ENCODE data around the gene MRPS18C.

MRPS18C gene

DNA sequence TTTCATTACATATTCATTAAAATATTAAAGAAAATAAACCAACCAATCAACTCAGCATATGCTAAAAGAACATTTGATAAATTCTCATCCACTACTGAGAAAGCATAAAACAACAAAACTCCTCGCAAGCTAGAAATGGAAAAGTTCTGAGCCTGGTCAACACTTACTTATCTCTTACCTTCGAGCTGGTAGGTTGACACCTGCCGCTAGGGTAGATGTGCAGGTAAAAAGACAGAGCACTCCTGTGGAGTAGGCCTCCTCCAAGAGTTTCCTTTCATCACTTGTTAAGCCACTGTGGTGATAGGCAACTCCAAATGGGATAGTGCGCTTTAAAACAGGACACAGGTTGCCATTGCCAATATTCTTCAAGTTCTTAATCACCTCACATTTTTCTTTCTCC lies 19.2 kb upstream of the MRPS18C start:
- TF ChIP-seq, protein P1, sequence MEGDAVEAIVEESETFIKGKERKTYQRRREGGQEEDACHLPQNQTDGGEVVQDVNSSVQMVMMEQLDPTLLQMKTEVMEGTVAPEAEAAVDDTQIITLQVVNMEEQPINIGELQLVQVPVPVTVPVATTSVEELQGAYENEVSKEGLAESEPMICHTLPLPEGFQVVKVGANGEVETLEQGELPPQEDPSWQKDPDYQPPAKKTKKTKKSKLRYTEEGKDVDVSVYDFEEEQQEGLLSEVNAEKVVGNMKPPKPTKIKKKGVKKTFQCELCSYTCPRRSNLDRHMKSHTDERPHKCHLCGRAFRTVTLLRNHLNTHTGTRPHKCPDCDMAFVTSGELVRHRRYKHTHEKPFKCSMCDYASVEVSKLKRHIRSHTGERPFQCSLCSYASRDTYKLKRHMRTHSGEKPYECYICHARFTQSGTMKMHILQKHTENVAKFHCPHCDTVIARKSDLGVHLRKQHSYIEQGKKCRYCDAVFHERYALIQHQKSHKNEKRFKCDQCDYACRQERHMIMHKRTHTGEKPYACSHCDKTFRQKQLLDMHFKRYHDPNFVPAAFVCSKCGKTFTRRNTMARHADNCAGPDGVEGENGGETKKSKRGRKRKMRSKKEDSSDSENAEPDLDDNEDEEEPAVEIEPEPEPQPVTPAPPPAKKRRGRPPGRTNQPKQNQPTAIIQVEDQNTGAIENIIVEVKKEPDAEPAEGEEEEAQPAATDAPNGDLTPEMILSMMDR (IDR thresholded peaks at IDR 0.05; ENCODE audit: low read depth, low read length): no peak
- DNase-seq: no peak
- H3K9me3 ChIP-seq: no peaks in the 10 kb centered on the region
- H3K27me3 ChIP-seq: no peaks in the 10 kb centered on the region
- H3K4me3 ChIP-seq (ENCODE audit: low read depth, low read length): no peak overlapping the region
- no peaks in the 10 kb centered on the region for H3K4me1 ChIP-seq
- peaks cover 4% of the 10 kb centered on the region for H3K36me3 ChIP-seq

DNA sequence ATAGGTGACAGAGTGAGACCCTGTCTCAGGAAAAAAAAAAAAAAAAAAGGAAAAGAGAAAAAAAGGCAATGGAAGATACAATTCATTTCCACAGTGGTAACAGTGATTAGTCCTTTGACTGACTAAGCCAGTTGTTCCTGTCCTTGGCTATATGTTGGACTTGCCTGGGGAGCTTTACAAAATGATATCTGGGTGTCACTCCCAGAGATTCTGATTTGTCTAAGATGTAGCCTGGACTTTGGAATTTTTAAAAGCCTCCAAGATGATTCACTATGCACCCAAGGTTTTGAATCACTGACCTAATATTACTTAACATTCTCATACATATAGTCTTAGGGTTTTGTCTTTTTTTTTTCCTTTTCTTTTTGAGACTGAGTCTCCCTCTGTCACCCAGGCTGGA lies 17.1 kb upstream of the MRPS18C start:
- Histone ChIP-seq H3K4me1 (no peaks in the 10 kb centered on the region), H3K4me3 (ENCODE audit: low read depth, low read length) (no peak overlapping the region), H3K27me3 (no peaks in the 10 kb centered on the region), H3K9me3 (no peaks in the 10 kb centered on the region), H3K36me3 (peaks cover 4% of the 10 kb centered on the region)
- DNase-seq: no peak
- TF ChIP-seq, protein P1 (IDR thresholded peaks at IDR 0.05; ENCODE audit: low read depth, low read length): no peak

DNA sequence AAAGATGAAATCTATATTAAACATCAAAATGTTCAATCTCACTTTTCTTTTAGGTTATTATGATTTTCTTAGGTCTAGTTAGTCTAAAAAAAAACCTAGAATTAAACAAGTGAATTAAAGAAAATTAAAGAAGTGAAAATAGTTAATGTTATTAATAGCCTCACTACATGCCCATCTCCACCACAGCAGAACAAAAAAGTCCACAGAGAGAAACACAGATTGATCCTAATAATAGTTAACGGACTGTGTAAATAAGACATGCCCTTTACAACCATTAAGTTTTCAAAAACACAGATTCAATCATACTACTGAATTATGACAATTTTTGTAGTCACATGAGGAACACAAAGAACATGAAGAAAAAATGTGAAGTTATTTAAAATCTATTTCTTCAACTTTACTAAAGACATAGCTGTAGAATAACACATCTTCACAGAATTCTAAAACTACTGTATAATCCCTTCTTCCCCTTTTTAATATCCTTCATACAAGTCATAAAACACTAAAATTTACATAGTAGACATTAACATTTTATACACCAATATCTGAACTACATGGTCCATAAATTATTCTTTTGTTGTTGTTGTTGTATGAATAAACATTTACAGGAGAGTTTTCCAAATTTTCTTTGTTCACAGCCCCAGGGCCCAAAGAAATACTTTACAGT lies 15.6 kb upstream of the MRPS18C start:
- Histone ChIP-seq H3K4me3 (ENCODE audit: low read depth, low read length) (no peak overlapping the region), H3K27me3 (no peaks in the 10 kb centered on the region), H3K4me1 (no peaks in the 10 kb centered on the region), H3K9me3 (no peaks in the 10 kb centered on the region), H3K36me3 (no peaks in the 10 kb centered on the region; the same call in 1 of the 2 replicates)
- TF ChIP-seq, protein P1 (IDR thresholded peaks at IDR 0.05; ENCODE audit: low read depth, low read length): no peak
- no peak for DNase-seq

DNA sequence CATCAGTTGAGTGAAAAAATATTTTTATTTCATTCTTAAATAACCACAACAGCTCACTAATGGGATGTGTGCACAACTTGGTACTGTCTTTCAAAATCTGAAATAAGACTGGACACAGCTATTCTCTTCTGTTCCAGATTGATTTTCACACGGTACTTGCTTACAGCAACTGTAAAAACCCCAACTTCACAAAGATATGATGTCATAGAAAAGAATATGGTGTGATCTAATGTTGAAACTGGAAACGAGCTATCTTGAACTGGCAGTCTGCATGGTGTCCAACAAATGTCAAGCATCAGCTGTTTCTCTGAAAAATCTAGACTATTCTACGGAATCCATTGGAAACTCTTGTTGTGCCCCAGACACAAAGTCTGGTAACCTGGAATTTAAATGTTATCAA lies 15.0 kb upstream of the MRPS18C start:
- H3K9me3 ChIP-seq: no peaks in the 10 kb centered on the region
- TF ChIP-seq, protein P1 (IDR thresholded peaks at IDR 0.05; ENCODE audit: low read depth, low read length): no peak
- H3K27me3 ChIP-seq: no peaks in the 10 kb centered on the region
- no peak for DNase-seq
- H3K4me3 ChIP-seq (ENCODE audit: low read depth, low read length): no peak overlapping the region
- H3K4me1 ChIP-seq: no peaks in the 10 kb centered on the region
- H3K36me3 ChIP-seq: no peaks in the 10 kb centered on the region; the same call in none of the 2 replicates

DNA sequence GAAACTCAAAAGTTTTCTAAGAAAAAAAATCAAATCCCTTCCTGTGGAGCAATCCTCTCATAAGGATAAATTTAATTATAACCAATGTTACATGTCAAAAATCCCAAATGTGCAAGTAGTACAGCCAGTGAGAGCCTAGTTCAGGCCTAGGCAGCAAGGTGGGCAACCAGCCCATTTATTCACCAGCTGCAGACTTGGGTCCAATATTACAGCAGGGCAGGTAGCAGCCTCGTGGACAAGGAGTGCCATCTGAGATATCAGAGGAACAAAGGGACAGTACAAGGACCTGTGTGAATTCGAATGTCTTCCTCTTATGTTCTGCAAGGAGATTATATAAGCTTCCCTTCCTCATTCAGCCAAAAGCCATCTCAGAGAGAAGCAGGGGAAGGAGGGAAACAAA lies 6.8 kb upstream of the MRPS18C start:
- Histone ChIP-seq H3K4me3 (ENCODE audit: low read depth, low read length) (no peak overlapping the region), H3K36me3 (peaks cover 3% of the 10 kb centered on the region), H3K27me3 (no peaks in the 10 kb centered on the region), H3K4me1 (no peaks in the 10 kb centered on the region), H3K9me3 (no peaks in the 10 kb centered on the region)
- DNase-seq: no peak
- TF ChIP-seq, protein P1 (IDR thresholded peaks at IDR 0.05; ENCODE audit: low read depth, low read length): no peak

DNA sequence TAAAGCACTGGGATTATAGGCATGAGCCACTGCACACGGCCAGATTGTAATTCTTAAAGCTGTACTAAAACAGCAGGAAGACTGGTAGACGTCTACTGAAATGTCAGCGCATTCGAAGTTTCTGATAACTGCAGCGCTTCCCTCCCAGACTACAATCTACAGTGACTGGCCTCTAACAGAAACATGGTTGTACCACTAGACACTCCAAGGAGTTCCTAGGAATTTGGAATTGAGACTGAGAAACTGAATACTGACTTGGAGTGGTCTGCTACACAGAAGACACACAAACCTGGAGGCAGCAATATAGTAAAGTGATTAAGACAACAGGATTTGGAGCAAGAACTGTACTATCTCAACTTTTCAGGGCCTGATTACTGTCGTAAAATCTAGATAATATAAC lies 1.2 kb upstream of the MRPS18C start:
- TF ChIP-seq, protein P1 (IDR thresholded peaks at IDR 0.05; ENCODE audit: low read depth, low read length): no peak
- Histone ChIP-seq H3K36me3 (peaks cover 15% of the 10 kb centered on the region), H3K4me1 (no peaks in the 10 kb centered on the region), H3K9me3 (no peaks in the 10 kb centered on the region), H3K27me3 (no peaks in the 10 kb centered on the region), H3K4me3 (ENCODE audit: low read depth, low read length) (peak overlapping the region; percentile 99)
- no peak for DNase-seq

Measured in BE2C (cell line).